GM10847 (cell line): ENCODE measurements around the gene TCEAL1.

Experiments used
- POLR2A ChIP-seq: IDR thresholded peaks from 2 replicates; pipeline ENCODE4 v1.6.1; 2011; ENCODE audit not compliant: insufficient read length; ENCODE audit errors: extremely low read depth

The TCEAL1 gene

DNA sequence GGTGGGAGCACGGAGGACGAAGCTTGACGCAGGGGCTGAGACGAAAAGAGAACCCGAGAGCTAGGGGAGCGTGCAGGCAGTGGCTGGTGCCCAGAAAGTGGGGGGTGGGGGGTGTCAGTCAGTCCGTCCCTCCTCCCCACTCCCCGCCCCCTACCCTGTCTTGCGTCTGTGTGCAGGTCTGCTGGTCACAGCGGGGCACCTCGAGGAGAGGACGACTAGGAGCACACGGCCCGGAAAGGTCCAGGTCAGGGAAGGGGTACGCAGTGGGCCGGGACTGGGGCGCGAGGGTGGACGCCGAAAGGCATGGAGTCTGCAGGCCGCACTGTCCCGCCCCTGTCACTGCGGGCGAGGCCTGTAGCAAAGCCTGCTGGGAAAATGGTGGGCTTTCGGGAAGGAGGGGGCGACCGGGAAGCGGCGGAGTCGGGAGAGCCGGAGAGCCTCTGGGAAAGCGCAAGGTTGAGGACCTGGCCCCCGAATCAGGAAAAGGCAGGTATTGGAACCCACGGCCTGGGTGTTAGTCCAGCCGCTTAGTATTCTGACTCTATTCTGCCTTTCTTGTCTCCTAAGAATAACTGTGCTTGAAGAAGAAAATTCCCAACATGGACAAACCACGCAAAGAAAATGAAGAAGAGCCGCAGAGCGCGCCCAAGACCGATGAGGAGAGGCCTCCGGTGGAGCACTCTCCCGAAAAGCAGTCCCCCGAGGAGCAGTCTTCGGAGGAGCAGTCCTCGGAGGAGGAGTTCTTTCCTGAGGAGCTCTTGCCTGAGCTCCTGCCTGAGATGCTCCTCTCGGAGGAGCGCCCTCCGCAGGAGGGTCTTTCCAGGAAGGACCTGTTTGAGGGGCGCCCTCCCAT, 769 bp downstream of the TCEAL1 start:
- no peak for TF ChIP-seq POLR2A

DNA sequence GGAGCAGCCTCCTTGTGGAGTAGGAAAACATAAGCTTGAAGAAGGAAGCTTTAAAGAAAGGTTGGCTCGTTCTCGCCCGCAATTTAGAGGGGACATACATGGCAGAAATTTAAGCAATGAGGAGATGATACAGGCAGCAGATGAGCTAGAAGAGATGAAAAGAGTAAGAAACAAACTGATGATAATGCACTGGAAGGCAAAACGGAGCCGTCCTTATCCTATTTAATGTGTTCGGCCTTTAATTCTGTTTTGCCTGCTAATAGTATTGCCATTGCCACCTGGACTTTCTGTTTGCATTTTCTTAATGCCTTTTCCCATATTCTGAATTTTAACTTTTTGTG, 1.4 kb downstream of the TCEAL1 start:
- TF ChIP-seq POLR2A, result no peak

DNA sequence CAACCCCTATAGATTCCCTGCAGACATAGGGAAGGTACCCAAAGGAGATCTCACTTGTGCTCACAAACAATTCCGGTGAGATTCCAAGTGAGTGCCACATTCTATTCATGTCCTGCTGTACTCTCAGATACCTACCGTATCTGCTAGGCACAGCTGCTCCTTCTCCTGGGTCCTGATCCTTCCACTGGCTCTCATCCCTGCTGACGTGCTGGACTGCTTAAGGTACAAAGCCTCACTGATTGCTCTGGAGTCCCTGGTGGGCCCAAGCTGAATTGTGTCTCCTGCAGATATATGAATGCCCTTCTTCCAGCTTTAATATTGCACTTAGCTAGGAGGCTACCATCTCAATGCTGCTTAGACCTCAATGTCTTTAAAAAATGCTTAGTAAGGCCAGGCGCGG, 2.4 kb downstream of the TCEAL1 start:
- no peak for TF ChIP-seq POLR2A

DNA sequence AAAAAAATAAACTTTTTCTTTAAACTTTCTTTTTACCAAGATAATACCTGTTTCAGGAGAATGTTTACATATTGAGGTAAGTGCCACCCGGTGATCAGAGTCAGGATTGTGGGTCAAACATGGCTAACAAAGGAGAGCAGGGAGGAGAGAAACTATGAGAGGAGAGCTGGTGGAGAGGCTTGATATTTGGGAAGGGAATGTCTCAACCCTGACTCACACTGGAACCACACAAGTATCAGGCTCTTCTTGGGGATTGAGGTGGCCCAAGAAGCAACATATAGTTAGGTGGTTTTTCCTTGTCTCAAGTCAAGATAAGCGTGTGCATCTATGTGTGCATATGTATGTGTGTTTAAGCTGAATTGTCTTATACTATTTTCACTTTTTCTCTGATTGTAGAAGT, 6.7 kb downstream of the TCEAL1 start:
- no peak for TF ChIP-seq POLR2A

DNA sequence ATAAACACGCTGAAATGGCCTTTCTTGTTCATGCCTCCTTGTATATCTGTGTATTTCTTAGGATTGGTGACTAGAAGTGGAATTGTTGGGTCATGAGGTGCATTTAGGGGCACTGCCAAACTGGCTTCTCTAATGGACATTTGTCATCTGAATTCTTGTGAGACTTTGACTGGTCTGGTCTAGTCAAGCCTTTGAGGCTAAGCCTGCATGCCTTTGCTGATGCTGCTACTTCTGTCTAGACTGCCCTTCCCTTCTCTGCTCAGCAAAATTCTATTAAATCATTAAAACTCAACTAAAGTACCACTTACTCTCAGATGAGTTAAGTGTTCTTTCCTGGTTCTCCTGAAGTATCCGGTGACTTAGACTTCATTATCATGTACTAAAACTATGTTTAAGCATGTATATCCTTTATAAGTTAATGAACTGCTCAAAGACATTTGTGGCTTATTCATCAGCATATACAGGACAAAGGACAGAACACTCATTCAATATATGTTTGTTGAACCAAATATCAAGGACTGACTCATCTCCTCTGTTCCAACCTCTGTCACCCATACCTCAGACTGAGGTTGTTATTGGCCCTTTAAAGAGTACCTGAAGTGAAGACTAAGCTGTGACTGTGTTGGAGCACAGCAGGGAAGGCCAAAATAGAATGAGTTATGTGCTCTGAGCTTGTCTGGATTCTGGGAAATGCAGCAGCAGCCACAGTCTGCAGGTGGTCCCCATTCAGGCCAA, 9.0 kb downstream of the TCEAL1 start:
- TF ChIP-seq POLR2A, result no peak

DNA sequence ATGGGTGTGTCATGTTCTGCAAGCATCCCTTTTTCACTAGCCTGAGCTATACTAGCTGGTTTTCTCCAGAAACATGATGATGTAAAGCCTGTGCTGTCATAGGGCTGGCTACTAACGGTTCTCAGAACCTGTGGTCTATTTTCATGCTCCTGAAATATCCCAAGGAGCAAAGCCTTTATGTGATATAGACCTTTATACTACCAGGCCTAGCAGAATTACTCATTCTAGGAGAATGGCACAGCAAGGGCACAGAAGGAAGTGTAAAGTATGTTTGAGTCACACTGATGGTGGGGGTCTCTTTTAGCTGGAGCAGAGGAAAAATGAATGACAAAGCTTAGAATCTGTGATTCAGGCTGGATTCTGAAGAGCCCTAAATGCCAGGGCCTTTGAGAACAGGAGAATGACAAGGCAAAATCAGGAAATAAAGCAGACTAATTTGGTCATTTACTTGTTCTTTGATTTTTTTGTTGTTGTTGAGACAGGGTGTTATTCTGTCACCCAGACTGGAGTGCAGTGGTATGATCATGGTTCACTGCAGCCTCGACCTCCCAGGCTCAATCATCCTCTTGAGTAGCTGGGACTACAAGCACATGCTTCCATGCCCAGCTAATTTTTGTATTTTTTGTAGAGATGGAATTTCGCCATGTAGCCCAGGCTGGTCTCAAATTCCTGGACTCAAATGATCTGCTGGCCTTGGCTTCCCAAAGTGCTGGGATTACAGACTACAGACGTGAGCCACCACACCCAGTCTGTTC, 11.8 kb downstream of the TCEAL1 start:
- no peak for TF ChIP-seq POLR2A

DNA sequence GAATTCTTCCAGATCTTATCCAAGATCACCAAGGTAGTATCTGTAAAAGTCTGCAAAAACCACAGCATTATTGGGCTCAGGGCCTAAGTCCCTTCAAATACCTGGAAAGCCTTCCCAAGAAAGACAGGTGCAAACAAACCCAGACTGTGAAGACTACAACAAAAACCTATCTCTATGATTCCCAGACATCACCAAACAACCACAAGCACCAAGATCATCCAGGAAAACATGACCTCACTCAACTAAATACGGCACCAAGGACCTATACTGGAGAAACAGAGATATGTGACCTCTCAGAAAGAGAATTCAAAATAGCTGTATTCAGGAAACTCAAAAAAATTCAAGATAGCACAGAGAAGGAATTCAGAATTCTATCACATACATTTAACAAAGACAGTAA, 15.3 kb downstream of the TCEAL1 start:
- no peak for TF ChIP-seq POLR2A

DNA sequence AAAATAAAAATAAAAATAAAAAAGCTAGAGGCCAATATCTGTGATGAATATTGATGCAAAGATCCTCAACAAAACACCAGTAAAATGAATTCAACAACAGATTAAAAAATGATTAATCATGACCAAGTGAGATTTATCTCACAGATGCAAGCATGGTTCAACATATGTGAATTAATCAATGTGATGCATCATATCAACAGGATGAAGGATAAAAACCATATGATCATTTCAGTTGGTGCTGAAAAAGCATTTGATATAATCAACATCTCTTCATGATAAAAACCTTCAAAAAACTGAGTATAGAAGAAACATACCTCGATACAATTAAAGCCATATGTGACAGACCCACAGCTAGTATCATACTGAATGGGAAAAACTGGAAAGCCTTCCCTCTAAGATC, 18.9 kb downstream of the TCEAL1 start:
- no peak for TF ChIP-seq POLR2A

DNA sequence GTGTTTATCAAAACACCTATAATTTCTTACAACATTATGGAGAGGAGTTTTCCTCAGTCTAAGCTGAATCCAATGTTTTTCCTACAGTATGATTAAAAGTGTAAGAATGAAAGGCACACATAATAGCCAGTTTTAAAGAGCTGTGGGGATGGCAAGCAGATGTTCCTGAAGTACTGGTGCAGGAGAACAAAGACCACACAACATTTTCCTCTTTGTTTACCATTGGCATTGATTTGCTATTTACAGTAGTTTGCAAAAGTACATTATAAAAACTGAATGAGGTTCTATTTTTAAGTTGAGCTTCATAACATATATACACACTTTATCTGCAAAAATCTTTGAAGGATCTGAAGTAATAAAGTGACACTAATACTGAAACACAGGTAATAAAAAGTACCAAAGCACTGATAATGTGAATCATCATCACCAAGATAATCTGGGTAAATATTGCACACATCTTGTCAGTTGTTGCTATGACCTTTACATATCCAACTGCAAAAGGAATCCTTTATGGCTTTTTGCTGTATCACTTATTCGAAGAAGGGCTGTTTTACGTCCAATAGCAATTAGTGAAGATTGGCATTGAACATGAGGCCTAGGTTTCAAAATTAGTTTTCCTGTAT, 22.5 kb downstream of the TCEAL1 start:
- TF ChIP-seq POLR2A, result no peak

DNA sequence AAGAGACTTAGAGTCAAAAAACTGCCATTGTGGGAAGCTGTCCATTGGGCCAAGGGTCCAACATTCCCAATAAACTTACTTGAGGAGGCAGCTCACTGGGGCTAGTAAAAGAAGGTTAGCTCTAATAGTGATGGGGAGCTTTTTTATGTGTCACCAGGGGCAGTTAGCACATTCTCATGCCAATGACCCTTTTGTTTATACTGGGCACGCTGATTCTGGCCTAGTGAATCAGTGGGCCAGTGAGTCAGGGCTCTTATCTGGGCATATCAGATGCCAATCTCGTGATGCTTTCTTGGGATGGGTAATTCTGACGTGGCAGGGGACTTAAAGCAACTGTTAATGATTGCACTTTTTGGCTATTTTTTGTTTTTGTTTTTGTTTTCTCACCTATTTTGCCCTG, 27.8 kb downstream of the TCEAL1 start:
- TF ChIP-seq POLR2A, result no peak

DNA sequence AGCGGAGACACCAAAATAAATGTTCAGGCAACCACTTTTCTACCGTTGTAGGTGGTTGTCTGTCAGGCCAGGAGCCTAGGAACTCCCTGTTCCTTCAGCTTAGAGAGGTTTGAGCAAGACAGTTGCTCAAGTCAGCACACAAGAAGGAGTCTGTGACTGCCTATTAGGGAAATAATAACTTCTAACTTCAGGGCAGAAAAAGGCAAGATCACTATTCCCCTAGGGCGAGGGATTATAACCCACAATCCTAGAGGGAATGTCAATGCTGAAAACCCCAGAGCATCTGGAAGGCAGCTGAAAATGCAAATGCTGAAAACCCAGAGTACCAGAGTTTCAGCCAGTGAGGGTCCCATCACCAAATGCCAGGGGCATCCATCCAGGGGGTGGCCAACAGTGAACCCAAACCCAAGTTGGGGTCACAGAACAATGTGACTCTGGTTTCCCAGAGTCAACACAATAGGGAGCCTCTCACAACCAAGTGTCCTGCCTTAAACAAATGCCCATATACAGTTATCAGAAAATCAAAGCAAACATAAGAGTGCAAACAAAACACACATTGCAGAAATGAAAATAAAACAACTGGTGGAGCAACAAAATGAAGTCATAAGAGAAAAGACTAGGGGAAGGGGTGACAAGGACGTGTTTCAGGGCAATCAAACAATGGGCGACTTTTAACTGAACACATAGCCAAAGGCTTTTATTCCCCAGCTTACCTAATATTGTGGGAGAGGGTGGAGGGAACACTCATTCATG, 30.1 kb downstream of the TCEAL1 start:
- no peak for TF ChIP-seq POLR2A

DNA sequence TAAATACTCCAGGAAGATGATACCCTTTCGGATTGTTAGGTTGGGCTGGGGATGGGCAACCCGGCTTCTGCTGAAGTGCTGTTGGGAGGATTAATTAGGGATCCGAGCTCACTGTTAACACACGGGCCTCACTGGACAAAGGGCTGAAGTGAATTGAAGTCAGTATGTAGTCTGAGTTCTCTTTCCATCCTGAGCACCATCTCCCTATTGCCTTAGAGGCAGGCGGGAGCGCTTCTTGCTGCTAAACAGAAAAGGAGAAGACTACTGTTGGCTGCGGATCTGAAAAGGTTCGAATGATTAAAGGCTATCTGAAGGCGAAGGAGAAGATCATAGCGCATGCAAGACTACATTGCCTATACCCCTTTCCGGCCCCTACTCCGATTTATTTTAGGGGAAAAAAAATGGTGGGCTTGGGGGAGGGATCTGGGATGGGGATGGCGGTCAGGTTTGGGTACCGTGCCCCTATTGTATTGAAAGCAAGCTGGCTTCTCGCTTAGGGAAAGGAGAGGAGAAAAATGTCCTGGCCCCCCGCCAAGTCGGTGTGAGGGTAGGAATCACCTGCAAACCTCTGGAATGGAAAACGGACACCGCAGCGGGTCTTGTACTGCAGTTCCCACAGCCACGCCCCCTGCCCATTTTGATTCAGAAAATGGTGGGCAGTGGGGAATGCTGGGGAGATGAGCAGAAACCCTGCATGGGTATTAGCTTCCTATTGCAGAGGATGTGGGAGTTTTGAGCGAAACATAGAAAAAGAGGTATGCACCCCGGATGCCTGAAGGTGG, 35.4 kb downstream of the TCEAL1 start:
- no peak for TF ChIP-seq POLR2A

DNA sequence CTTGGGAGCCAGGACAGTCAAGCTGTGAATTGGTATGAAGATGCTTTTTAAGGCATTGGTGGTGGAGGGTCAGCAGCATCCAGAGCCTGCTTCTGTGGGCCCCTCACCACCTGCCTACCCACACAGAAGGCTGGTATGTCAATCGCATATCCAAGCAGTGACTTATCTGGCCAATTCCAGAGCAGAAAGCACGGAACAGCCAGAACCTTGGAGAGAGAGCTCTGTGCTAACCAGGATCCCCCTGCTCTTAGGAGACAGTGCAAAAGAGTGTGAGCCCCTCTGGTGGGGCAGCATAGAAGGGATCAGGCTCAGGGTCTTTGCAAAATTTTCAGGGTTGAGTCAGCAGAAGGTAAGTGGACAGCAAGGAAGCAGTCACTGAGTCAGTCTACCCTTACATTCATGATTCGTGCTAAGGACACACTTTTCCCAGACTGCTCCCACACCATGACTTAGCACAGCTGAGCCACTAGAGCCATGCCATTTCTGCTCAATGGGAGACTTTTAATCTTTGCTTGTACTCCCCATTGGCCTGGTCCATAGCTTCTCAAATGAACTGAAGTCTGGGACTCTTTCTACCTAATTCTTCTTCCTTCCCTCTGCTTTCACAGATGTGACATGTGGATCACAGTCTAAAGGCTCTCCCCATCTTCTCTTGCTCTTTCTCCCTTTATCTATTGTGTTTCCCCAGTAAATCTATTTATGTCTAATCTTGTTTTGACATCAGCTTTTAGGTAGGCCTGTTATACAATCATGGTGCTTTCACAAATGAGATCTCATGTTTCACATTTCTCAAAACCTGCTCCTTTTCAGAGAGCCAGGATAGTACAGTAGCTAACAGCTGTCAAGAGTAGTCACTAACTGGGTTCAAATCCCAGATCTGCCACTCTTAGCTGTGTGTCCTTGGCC, 37.7 kb downstream of the TCEAL1 start:
- no peak for TF ChIP-seq POLR2A

DNA sequence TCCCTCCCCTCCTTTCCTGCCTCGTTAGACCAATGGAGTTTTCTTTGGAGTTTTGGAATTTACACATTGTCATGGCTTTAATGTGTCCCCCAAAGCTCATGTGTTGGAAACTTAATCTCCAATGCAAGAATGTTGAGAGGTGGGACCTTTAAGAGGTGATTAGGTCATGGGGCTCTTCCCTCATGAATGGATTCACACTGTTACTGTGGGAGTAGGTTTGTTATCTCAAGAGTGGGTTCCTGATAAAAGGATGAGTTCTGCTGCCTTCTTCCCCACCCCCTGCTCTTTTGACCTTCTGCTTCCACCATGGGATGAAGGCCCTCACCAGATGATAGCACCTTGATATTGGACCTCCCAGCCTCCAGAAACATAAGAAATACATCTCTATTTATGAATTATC, 41.0 kb downstream of the TCEAL1 start:
- no peak for TF ChIP-seq POLR2A
